H1 (cell line): Measurements from ENCODE around the gene P4HA1. TPM values are rescaled to one million over a fixed set of nuclear protein-coding genes. Genes with fewer than 3 reads are reported as not detected.

ENCODE experiments used
- CTCF ChIA-PET: fragments of 300-600 bp; sonication (Branson Sonifier 250); formaldehyde crosslinking; loops from one replicate; lab custom pipeline; 2021; ENCODE audit not compliant: partially characterized antibody; lab: Charles Lee
- POLR2A ChIA-PET: fragments of 300-600 bp; sonication (Branson Sonifier 250); formaldehyde crosslinking; loops from one replicate; lab custom pipeline; 2021; ENCODE audit warnings: inconsistent platforms; ENCODE audit not compliant: partially characterized antibody; lab: Charles Lee
- DNase-seq, 2 experiments: peaks; one replicate each; pipeline versions ENCODE4 v3.0.0 to v3.0.0-alpha.2; 2010 to 2022; ENCODE audit warnings: low spot score in 2 of 2, low read depth in 1 of 2, mixed read lengths in 1 of 2
- FAIRE-seq: peaks from 2 replicates; lab custom pipeline; 2011; peaks lifted over from hg19 to GRCh38; lab: Jason Lieb, UNC
- H2AFZ ChIP-seq: 2 replicates; pipeline ENCODE4 v1.8.1; 2012; ENCODE audit warnings: low read length, inconsistent platforms
- H2AK5ac ChIP-seq: 2 replicates; pipeline ENCODE4 v1.6.1; 2013; ENCODE audit warnings: low read depth, low read length
- H2BK120ac ChIP-seq: replicated peaks from 2 replicates; pipeline ENCODE3; 2013; ENCODE audit warnings: low read depth, low read length, inconsistent platforms
- H2BK12ac ChIP-seq: 2 replicates; pipeline ENCODE4 v1.6.1; 2013; ENCODE audit warnings: low read depth, low read length
- H2BK15ac ChIP-seq: 2 replicates; pipeline ENCODE4 v1.6.1; 2013; ENCODE audit warnings: low read length
- H2BK20ac ChIP-seq: 2 replicates; pipeline ENCODE4 v1.6.1; 2013; ENCODE audit warnings: low read length
- H2BK5ac ChIP-seq: 2 replicates; pipeline ENCODE4 v1.6.1; 2013; ENCODE audit warnings: low read depth, low read length
- H3K14ac ChIP-seq: 2 replicates; pipeline ENCODE4 v1.6.1; 2013; ENCODE audit warnings: inconsistent platforms; ENCODE audit not compliant: insufficient read length
- H3K18ac ChIP-seq: 2 replicates; pipeline ENCODE4 v1.6.1; 2013; ENCODE audit warnings: low read length; ENCODE audit errors: extremely low read depth
- H3K23ac ChIP-seq: 2 replicates; pipeline ENCODE4 v1.6.1; 2013; ENCODE audit warnings: inconsistent platforms; ENCODE audit not compliant: insufficient read length
- H3K23me2 ChIP-seq: 2 replicates; pipeline ENCODE4 v1.6.1; 2013; ENCODE audit warnings: low read depth, low read length
- H3K27ac ChIP-seq: 2 replicates; pipeline ENCODE4 v1.6.1; 2011; ENCODE audit warnings: low read depth, low read length, inconsistent platforms
- H3K27me3 ChIP-seq, 4 experiments: replicated peaks in 1 of 4; 1 replicate in 1 of 4; 2 replicates in 3 of 4; pipeline versions ENCODE4 v1.6.1 to v1.8.1; 2011 to 2013; ENCODE audit warnings: low read length in 3 of 4, mild to moderate bottlenecking in 3 of 4, inconsistent platforms in 2 of 4, mixed read lengths in 2 of 4, moderate library complexity in 1 of 4; ENCODE audit not compliant: control insufficient read depth in 3 of 4, insufficient read depth in 3 of 4; ENCODE audit errors: extremely low read depth in 1 of 4
- H3K36me3 ChIP-seq, 4 experiments: 2 replicates each; pipeline versions ENCODE4 v1.6.1 to v1.8.1; 2011 to 2013; ENCODE audit warnings: mild to moderate bottlenecking in 4 of 4, low read length in 3 of 4, moderate library complexity in 2 of 4, control low read depth in 1 of 4, inconsistent platforms in 1 of 4; ENCODE audit not compliant: insufficient read depth in 4 of 4, control insufficient read depth in 2 of 4
- H3K4ac ChIP-seq: replicated peaks from 2 replicates; pipeline ENCODE3; 2013; ENCODE audit warnings: low read length, low read depth, mixed read lengths, inconsistent platforms; ENCODE audit not compliant: insufficient read length
- H3K4me1 ChIP-seq, 4 experiments: replicated peaks in 1 of 4; 1 replicate in 1 of 4; 2 replicates in 3 of 4; pipeline versions ENCODE4 v1.6.1 to v1.8.1; 2011 to 2013; ENCODE audit warnings: low read length in 3 of 4, inconsistent platforms in 2 of 4, mixed read lengths in 1 of 4; ENCODE audit not compliant: insufficient read depth in 4 of 4, control insufficient read depth in 3 of 4
- H3K4me2 ChIP-seq, 2 experiments: 2 replicates each; pipeline versions ENCODE4 v1.6.1 to v1.8.1; 2011 to 2013; ENCODE audit warnings: low read depth in 2 of 2, low read length in 2 of 2, control low read depth in 1 of 2, inconsistent platforms in 1 of 2, mild to moderate bottlenecking in 1 of 2; ENCODE audit not compliant: insufficient read depth in 1 of 2
- H3K4me3 ChIP-seq, 4 experiments: fragments of 200-600, 300-600 bp in 1 of 4; sonication (generic), shearing (Covaris generic), sonication (Bioruptor Twin) in 1 of 4; 2 replicates each; pipeline versions ENCODE4 v1.5.1 to v1.8.1; 2011 to 2016; ENCODE audit warnings: low read length in 4 of 4, low read depth in 3 of 4, control low read depth in 2 of 4, inconsistent platforms in 2 of 4, mild to moderate bottlenecking in 2 of 4, mixed read lengths in 1 of 4, moderate library complexity in 1 of 4; ENCODE audit not compliant: insufficient read depth in 2 of 4; ENCODE audit errors: extremely low read depth in 1 of 4
- H3K56ac ChIP-seq: replicated peaks from 2 replicates; pipeline ENCODE3; 2013; ENCODE audit warnings: low read depth, mild to moderate bottlenecking, mixed read lengths, low read length, inconsistent platforms; ENCODE audit not compliant: insufficient read length
- H3K79me1 ChIP-seq: 2 replicates; pipeline ENCODE4 v1.6.1; 2013; ENCODE audit warnings: low read depth, low read length, control low read depth
- H3K79me2 ChIP-seq, 2 experiments: 2 replicates each; pipeline versions ENCODE4 v1.6.1 to v1.8.1; 2012 to 2013; ENCODE audit warnings: low read length in 2 of 2, mild to moderate bottlenecking in 2 of 2, inconsistent platforms in 1 of 2; ENCODE audit not compliant: insufficient read depth in 2 of 2, control insufficient read depth in 1 of 2
- H3K9ac ChIP-seq, 4 experiments: replicated peaks in 1 of 4; 1 replicate in 1 of 4; 2 replicates in 3 of 4; pipeline versions ENCODE4 v1.6.1 to v1.8.1; 2011 to 2013; ENCODE audit warnings: low read depth in 3 of 4, low read length in 3 of 4, control low read depth in 2 of 4, mild to moderate bottlenecking in 2 of 4, moderate library complexity in 2 of 4, inconsistent platforms in 1 of 4; ENCODE audit errors: extremely low read depth in 1 of 4
- H3K9me3 ChIP-seq, 2 experiments: 2 replicates each; pipeline versions ENCODE4 v1.6.1 to v1.8.1; 2012 to 2013; ENCODE audit warnings: mild to moderate bottlenecking in 2 of 2, moderate library complexity in 2 of 2, control low read depth in 1 of 2, inconsistent platforms in 1 of 2, low read depth in 1 of 2, low read length in 1 of 2, mixed read lengths in 1 of 2; ENCODE audit not compliant: insufficient read depth in 2 of 2
- H4K20me1 ChIP-seq, 2 experiments: replicated peaks in 1 of 2; 2 replicates each; pipeline versions ENCODE3 to v1.8.1; 2011 to 2013; ENCODE audit warnings: inconsistent platforms in 2 of 2, low read length in 2 of 2, mild to moderate bottlenecking in 1 of 2; ENCODE audit not compliant: insufficient read depth in 2 of 2, control insufficient read depth in 1 of 2
- H4K5ac ChIP-seq: 2 replicates; pipeline ENCODE4 v1.6.1; 2013; ENCODE audit warnings: low read length, low read depth, mixed read lengths, inconsistent platforms; ENCODE audit not compliant: insufficient read length
- H4K8ac ChIP-seq: 2 replicates; pipeline ENCODE4 v1.8.0; 2013; ENCODE audit warnings: mild to moderate bottlenecking, moderate library complexity, low read length, inconsistent platforms; ENCODE audit not compliant: insufficient read depth; ENCODE audit errors: extremely low read depth
- H4K91ac ChIP-seq: replicated peaks from 2 replicates; pipeline ENCODE3; 2013; ENCODE audit warnings: low read length, mixed read lengths, inconsistent platforms; ENCODE audit not compliant: insufficient read length
- BACH1 ChIP-seq: IDR thresholded peaks from 2 replicates; pipeline ENCODE4 v1.6.1; 2012; ENCODE audit warnings: low read length, improper control_type of control experiment
- CHD2 ChIP-seq: IDR thresholded peaks from 2 replicates; pipeline ENCODE4 v1.6.1; 2012; ENCODE audit warnings: low read length, improper control_type of control experiment
- GTF2F1 ChIP-seq: IDR thresholded peaks from 2 replicates; pipeline ENCODE4 v1.6.1; 2012; ENCODE audit warnings: low read depth, low read length, improper control_type of control experiment, borderline replicate concordance
- KDM5A ChIP-seq: fragments of 200-600 bp; IDR thresholded peaks from 2 replicates; pipeline ENCODE4 v1.7.1; 2012; ENCODE audit warnings: mild to moderate bottlenecking, low read length, inconsistent platforms, mixed read lengths
- PHF8 ChIP-seq: fragments of 200-600 bp; sonication (generic); conservative IDR thresholded peaks from 2 replicates; pipeline ENCODE4 v1.7.1; 2012; ENCODE audit warnings: low read depth, mild to moderate bottlenecking, inconsistent platforms, low read length, moderate library complexity
- POLR2A ChIP-seq, 2 experiments: IDR thresholded peaks; 1 replicate in 1 of 2; 2 replicates in 1 of 2; pipeline ENCODE4 v1.6.1; 2011; ENCODE audit warnings: low read depth in 2 of 2, low read length in 2 of 2, mild to moderate bottlenecking in 2 of 2; ENCODE audit errors: control extremely low read depth in 1 of 2
- POLR2AphosphoS5 ChIP-seq: IDR thresholded peaks from 2 replicates; pipeline ENCODE4 v1.6.1; 2011; ENCODE audit warnings: low read depth, low read length
- POU5F1 ChIP-seq: IDR thresholded peaks from 2 replicates; pipeline ENCODE4 v1.6.1; 2011; ENCODE audit warnings: low read depth, mild to moderate bottlenecking, low read length, moderate library complexity
- RAD21 ChIP-seq, 2 experiments: IDR thresholded peaks in 1 of 2; conservative IDR thresholded peaks in 1 of 2; 2 replicates each; pipeline ENCODE4 v1.6.1; 2011; ENCODE audit warnings: low read depth in 2 of 2, low read length in 2 of 2, improper control_type of control experiment in 1 of 2, inconsistent platforms in 1 of 2, mild to moderate bottlenecking in 1 of 2, moderate library complexity in 1 of 2
- SIX5 ChIP-seq: IDR thresholded peaks from 2 replicates; pipeline ENCODE4 v1.6.1; 2011; ENCODE audit warnings: mild to moderate bottlenecking, low read depth, low read length
- SP1 ChIP-seq: IDR thresholded peaks from 2 replicates; pipeline ENCODE4 v1.6.1; 2011; ENCODE audit warnings: low read depth, low read length
- SP4 ChIP-seq: IDR thresholded peaks from 2 replicates; pipeline ENCODE4 v1.6.1; 2012; ENCODE audit warnings: low read length, inconsistent platforms
- SRF ChIP-seq: IDR thresholded peaks from 2 replicates; pipeline ENCODE4 v1.6.1; 2011; ENCODE audit warnings: mild to moderate bottlenecking, low read depth, low read length, moderate library complexity
- ZNF274 ChIP-seq: IDR thresholded peaks from 2 replicates; pipeline ENCODE4 v1.7.0; 2012; ENCODE audit warnings: low read length, borderline replicate concordance; ENCODE audit errors: extremely low read depth
- WGBS, 2 experiments: shearing (Covaris generic) in 1 of 2; methylation state at CpG; one replicate each; pipeline versions ENCODE4 v1.1.6 to v1.1.7; 2013 to 2015; ENCODE audit warnings: low lambda C conversion rate in 2 of 2, mixed read lengths in 2 of 2, inconsistent platforms in 1 of 2, low coverage in 1 of 2, missing lambda C conversion rate in 1 of 2; ENCODE audit not compliant: insufficient replicate concordance in 2 of 2, insufficient coverage in 1 of 2, insufficient read length in 1 of 2; ENCODE audit errors: extremely low coverage in 1 of 2, missing lambda C conversion rate in 1 of 2; 5-methylcytosine and 5-hydroxymethylcytosine counted together
- polyA plus RNA-seq, 7 experiments: library from polyadenylated mRNA; depleted of rRNA in 3 of 7; stranded (reverse) in 5 of 7; unstranded in 2 of 7; fragments of >200 nt in 5 of 7; fragments of 200-250 nt in 2 of 7; gene quantifications; 1 replicate in 5 of 7; 2 replicates in 1 of 7; 4 replicates in 1 of 7; pipeline versions ENCODE4 v1.2.1 to v1.2.3, GENCODE V29; 2011 to 2013; ENCODE audit warnings: missing spikeins in 2 of 7, mixed read lengths in 2 of 7
- total RNA-seq: library from RNA; stranded (reverse); fragmentation: NEBNext Ultra II Directional; extraction: Animal tissue kit (Norgen Biotek cat#: 25700); gene quantifications from 2 replicates; pipeline ENCODE4 v1.2.1, GENCODE V29; 2021
- TF ChIP-seq, protein P1 (sequence below): IDR thresholded peaks from 2 replicates; pipeline ENCODE4 v1.6.1; 2012; ENCODE audit warnings: inconsistent platforms

The P4HA1 gene
- total and polyA plus RNA-seq, 2 of the 8 experiments (the other 6 are each of a cell fraction or from before 2014, with no cell fraction given): 12.0 to 25.7 TPM

DNA sequence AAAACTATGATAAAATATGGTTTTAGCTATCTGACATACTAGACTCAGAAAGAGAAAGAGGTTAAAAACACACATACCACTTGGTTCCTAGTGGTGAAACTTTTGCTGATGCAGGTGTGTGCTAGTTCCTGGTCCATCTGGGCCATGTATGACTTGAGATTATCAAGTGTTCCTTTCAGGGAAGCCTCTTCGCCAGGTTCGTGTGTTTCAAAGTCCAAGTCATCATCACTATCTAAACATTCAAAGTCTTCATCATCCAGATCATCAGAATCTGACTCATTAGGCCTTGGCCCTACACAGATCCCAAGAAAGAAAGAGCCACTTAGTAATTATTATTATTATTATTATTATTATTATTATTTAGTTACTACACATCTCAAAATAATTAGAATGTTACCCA, 40.0 kb upstream of the P4HA1 start:
- no peak overlapping the region for H2BK15ac ChIP-seq
- no peak overlapping the region for H4K91ac ChIP-seq
- H4K5ac ChIP-seq: no peak overlapping the region
- CTCF ChIA-PET: interaction anchor here (1.5 to 2.4 kb wide), 2 partner anchors 22 to 40 kb away, joined by 5 to 14 read pairs; partner anchors contain the start of gene P4HA1
- no peaks in the 10 kb centered on the region for H4K20me1 ChIP-seq
- H3K4me1 ChIP-seq: no peaks in the 10 kb centered on the region
- H3K18ac ChIP-seq: no peak overlapping the region
- WGBS, 2 experiments: 97% methylated on average over 2 of the region's 2 CpGs; no CpG with 5 or more reads in 1 of the 2 experiments
- POLR2A ChIA-PET: interaction anchor here (0.6 to 1.9 kb wide), 3 partner anchors 12 to 211 kb away, joined by 3 to 6 read pairs (median 5); partner anchors contain the start of gene DNAJC9
- no peak overlapping the region for H4K8ac ChIP-seq
- H3K79me2 ChIP-seq: no peaks in the 10 kb centered on the region
- FAIRE-seq: no peak
- no peaks in the 10 kb centered on the region for H3K23me2 ChIP-seq
- H2AK5ac ChIP-seq: no peak overlapping the region
- no peak overlapping the region for H3K4me3 ChIP-seq
- TF ChIP-seq ZNF274 (no peak), RAD21 (IDR thresholded peaks at IDR 0.05 in 1 of 2, conservative IDR thresholded peaks at IDR 0.05 in 1 of 2; ENCODE audit: low read depth in 2 of 2, low read length in 2 of 2) (no peak), POLR2A (IDR thresholded peaks at IDR 0.05; ENCODE audit: control extremely low read depth in 1 of 2, low read depth in 2 of 2, low read length in 2 of 2) (no peak), SP1 (no peak), KDM5A (no peak), POLR2AphosphoS5 (no peak), SIX5 (no peak), GTF2F1 (no peak), POU5F1 (no peak), CHD2 (no peak), BACH1 (no peak), SRF (no peak), SP4 (no peak), PHF8 (no peak)
- TF ChIP-seq, protein P1, sequence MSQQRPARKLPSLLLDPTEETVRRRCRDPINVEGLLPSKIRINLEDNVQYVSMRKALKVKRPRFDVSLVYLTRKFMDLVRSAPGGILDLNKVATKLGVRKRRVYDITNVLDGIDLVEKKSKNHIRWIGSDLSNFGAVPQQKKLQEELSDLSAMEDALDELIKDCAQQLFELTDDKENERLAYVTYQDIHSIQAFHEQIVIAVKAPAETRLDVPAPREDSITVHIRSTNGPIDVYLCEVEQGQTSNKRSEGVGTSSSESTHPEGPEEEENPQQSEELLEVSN: no peak
- H3K27me3 ChIP-seq: no peaks in the 10 kb centered on the region
- no peak overlapping the region for H3K14ac ChIP-seq
- no peak overlapping the region for H2BK12ac ChIP-seq
- DNase-seq: no peak
- H3K36me3 ChIP-seq: peaks cover 13 to 72% (median 42%) of the 10 kb centered on the region in 4 experiments; a peak in 7 of 8 replicates
- no peak overlapping the region for H3K27ac ChIP-seq
- no peak overlapping the region for H3K4ac ChIP-seq
- H3K9me3 ChIP-seq: no peaks in the 10 kb centered on the region
- no peaks in the 10 kb centered on the region for H3K79me1 ChIP-seq
- no peak overlapping the region for H2BK5ac ChIP-seq
- H3K9ac ChIP-seq: no peak overlapping the region
- no peak overlapping the region for H2BK120ac ChIP-seq
- no peak overlapping the region for H3K23ac ChIP-seq
- no peak overlapping the region for H3K56ac ChIP-seq
- no peak overlapping the region for H2BK20ac ChIP-seq
- no peak overlapping the region for H2AFZ ChIP-seq
- no peak overlapping the region for H3K4me2 ChIP-seq
